Uterus (tissue), 4 donors: ENCODE results near the gene KLF5. TPM values are rescaled to one million over a fixed set of nuclear protein-coding genes. Genes with fewer than 3 reads are reported as not detected.

Experiments
- DNase-seq, 2 donors: peaks; one replicate each; pipeline ENCODE4 v3.0.0-alpha.2; 2019 to 2020
- H3K27ac ChIP-seq, 2 donors: fragments of 200-600 bp; sonication (generic); 1 replicate in 1 of 2; 2 replicates in 1 of 2; pipeline ENCODE4 v1.5.1; 2016 to 2018
- H3K27me3 ChIP-seq, 2 donors: fragments of 200-600 bp; sonication (generic); one replicate each; pipeline ENCODE4 v1.5.1; 2018 to 2019; ENCODE audit warnings: control low read depth in 1 of 2
- H3K36me3 ChIP-seq, 2 donors: fragments of 200-600 bp; sonication (generic); one replicate each; pipeline ENCODE4 v1.5.1; 2019; ENCODE audit warnings: control low read depth in 1 of 2
- H3K4me1 ChIP-seq, 2 donors: fragments of 200-600 bp; sonication (generic); one replicate each; pipeline ENCODE4 v1.5.1; 2018 to 2019; ENCODE audit warnings: control low read depth in 1 of 2
- H3K4me3 ChIP-seq, 2 donors: fragments of 200-600 bp; sonication (generic); 1 replicate in 1 of 2; 2 replicates in 1 of 2; pipeline ENCODE4 v1.5.1; 2018 to 2019; ENCODE audit warnings: mild to moderate bottlenecking in 1 of 2
- H3K9me3 ChIP-seq, 2 donors: fragments of 200-600 bp; sonication (generic); one replicate each; pipeline ENCODE4 v1.5.1; 2019; ENCODE audit warnings: control low read depth in 1 of 2
- CTCF ChIP-seq, 4 experiments: fragments of 200-600 bp in 2 of 4; fragments of 450-650 bp in 2 of 4; sonication (generic) in 2 of 4; IDR thresholded peaks; one replicate each; pipeline ENCODE4 v1.5.1; 2016 to 2019; ENCODE audit warnings: antibody characterized with exemption in 4 of 4, mild to moderate bottlenecking in 2 of 4, moderate library complexity in 1 of 4
- POLR2A ChIP-seq, 2 donors: fragments of 450-650 bp; IDR thresholded peaks; one replicate each; pipeline ENCODE4 v1.6.1; 2016; ENCODE audit warnings: antibody characterized with exemption in 2 of 2, mild to moderate bottlenecking in 1 of 2, moderate library complexity in 1 of 2
- intact Hi-C: fragments of 100-400 bp; cut with DNase I; formaldehyde crosslinking; loops from one replicate; pipeline ENCODE4 v1.15.1; 2023; ENCODE audit warnings: low total_unique reads
- small RNA-seq: library from RNA; depleted of rRNA; stranded (forward); fragments of <200 nt; gene quantifications from one replicate; pipeline ENCODE3, GENCODE V24; 2016
- total RNA-seq, 4 donors: library from RNA; depleted of rRNA in 3 of 4; stranded (reverse); fragments of >200 nt in 3 of 4; gene quantifications; one replicate each; pipeline versions ENCODE4 v1.1.0 to v1.2.4, GENCODE V29; 2014 to 2023
- donor health status: DM: yes; HTN: yes; CAD: no.

KLF5 gene
- total RNA-seq, 4 donors from 2014 or later, result 0.77 to 10.7 (median 5.7) TPM

GRCh38 chr13:73109969-73110368 lies 51.2 kb downstream of the KLF5 start:
- Histone ChIP-seq H3K4me3 (no peak overlapping the region), H3K9me3 (no peaks in the 10 kb centered on the region), H3K27me3 (no peaks in the 10 kb centered on the region), H3K36me3 (no peaks in the 10 kb centered on the region), H3K4me1 (no peaks in the 10 kb centered on the region), H3K27ac (no peak overlapping the region)
- intact Hi-C loops, result no loop called here
- TF ChIP-seq POLR2A (IDR thresholded peaks at IDR 0.05) (no peak), CTCF (IDR thresholded peaks at IDR 0.05) (no peak)
- DNase-seq, result no peak

GRCh38 chr13:73110814-73111213 lies 52.0 kb downstream of the KLF5 start:
- Histone ChIP-seq H3K27ac (no peak overlapping the region), H3K36me3 (no peaks in the 10 kb centered on the region), H3K4me3 (no peak overlapping the region), H3K27me3 (no peaks in the 10 kb centered on the region), H3K9me3 (no peaks in the 10 kb centered on the region), H3K4me1 (no peaks in the 10 kb centered on the region)
- no peak for DNase-seq
- TF ChIP-seq POLR2A (IDR thresholded peaks at IDR 0.05) (no peak), CTCF (IDR thresholded peaks at IDR 0.05) (no peak)
- intact Hi-C loops, result no loop called here

GRCh38 chr13:73111331-73111730 lies 52.5 kb downstream of the KLF5 start:
- intact Hi-C loops, result no loop called here

GRCh38 chr13:73119612-73120011 lies 60.8 kb downstream of the KLF5 start:
- TF ChIP-seq CTCF (IDR thresholded peaks at IDR 0.05), result no peak
- TF ChIP-seq POLR2A (IDR thresholded peaks at IDR 0.05), result no peak

More at GRCh38 chr13:73111331-73111730, 52.5 kb downstream of the KLF5 start:
- TF ChIP-seq CTCF (IDR thresholded peaks at IDR 0.05) (no peak), POLR2A (IDR thresholded peaks at IDR 0.05) (no peak)
- Histone ChIP-seq H3K4me1 (no peaks in the 10 kb centered on the region), H3K27ac (no peak overlapping the region), H3K4me3 (no peak overlapping the region), H3K27me3 (no peaks in the 10 kb centered on the region), H3K9me3 (no peaks in the 10 kb centered on the region), H3K36me3 (no peaks in the 10 kb centered on the region)
- DNase-seq, result no peak

More at GRCh38 chr13:73119612-73120011, 60.8 kb downstream of the KLF5 start:
- intact Hi-C loops, result no loop called here
- H3K27me3 ChIP-seq, result no peaks in the 10 kb centered on the region
- H3K4me3 ChIP-seq, result no peak overlapping the region
- no peak overlapping the region for H3K27ac ChIP-seq
- no peak for DNase-seq
- H3K36me3 ChIP-seq, result no peaks in the 10 kb centered on the region
- no peaks in the 10 kb centered on the region for H3K9me3 ChIP-seq
- no peaks in the 10 kb centered on the region for H3K4me1 ChIP-seq

Small RNAs within 50 kb of the gene (small RNA-seq; reads per million reads assigned to genes)
- gene RNU6-66P, result not detected
